Right kidney (tissue), 1 donor: ENCODE results near the gene ANO4.
A peak's percentile ranks its signal among the peaks of the same experiment; 100 is the strongest.
"Not testable (repeated sequence)": the region's sequence is repeated elsewhere in the genome, so short reads cannot be mapped to it uniquely, and the experiment has no call there.

Experiments used
- DNase-seq: peaks from one replicate; pipeline ENCODE4 v3.0.0-alpha.2; 2016

Gene ANO4

DNA sequence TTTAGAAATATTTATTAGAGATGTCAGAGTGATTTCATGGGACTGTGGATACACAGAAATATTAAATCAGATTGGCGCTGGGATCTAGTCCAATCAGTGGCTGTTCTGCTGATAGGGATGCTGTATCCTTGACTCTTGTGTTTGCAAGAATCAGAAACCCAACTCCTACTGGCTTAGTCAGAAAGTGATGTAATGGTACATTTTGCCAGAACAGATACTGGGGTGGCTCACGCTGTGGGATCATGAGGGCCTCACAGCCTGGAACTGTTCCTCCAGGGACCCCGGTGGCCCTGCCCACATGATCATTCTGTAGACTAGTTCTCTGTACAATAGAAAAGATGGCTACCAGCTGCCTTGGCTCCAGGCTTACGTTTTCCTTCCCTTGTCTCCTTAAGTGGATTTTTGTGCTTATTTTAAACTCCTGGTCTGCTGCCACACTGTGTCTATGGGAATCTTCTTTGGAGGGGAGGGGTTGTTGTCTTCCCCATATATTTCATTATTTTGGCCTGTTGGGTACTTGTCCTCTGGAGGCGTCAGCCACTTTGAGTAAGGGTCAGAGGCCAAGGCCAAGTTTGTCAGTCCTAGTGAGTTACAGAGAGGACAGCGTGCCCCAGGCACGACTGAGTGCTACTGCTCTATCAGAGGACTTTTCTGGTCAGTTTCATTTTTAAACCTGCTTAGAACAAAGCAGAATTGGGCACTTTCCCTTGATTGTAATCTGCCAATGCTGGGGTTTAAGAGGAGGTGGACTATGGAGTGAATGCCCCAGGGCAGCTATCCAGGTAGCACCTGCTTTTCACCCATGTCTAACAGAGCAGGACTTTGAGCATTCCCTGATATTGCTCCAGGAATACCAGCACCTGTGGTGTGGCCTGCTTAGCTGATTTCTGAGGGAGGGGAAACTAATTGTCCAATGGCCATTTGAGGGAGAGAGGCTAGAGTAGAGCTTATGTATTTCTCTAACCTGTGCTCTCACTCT lies 251.2 kb downstream of the ANO4 start:
- DNase-seq: no peak

DNA sequence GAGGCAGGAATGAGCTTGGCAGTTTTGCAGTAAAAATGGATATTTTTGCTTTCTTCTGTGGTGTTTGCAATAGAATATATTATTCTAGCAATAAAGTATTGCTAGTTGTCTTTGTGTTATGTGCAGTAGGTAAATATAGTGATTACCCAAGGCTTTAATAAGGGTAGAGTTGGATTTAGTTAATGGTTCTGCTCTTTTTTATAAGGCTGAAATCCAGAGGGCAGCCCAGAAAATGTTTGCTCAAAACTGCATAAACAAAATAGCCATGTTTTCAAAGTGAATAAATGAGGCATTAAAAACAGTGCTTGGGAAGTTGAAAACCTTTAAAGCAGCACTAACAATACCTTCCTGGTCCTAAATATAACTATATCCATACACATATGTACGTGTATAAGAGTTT lies 253.1 kb downstream of the ANO4 start:
- DNase-seq: no peak

GRCh38 chr12:101050631-101051030 lies 256.1 kb downstream of the ANO4 start:
- DNase-seq: no peak

- DNase-seq: no peak
These were observed 256.6 kb downstream of the ANO4 start for GRCh38 chr12:101051151-101051550.

- no peak for DNase-seq
These were observed 257.4 kb downstream of the ANO4 start for GRCh38 chr12:101051901-101052550.

GRCh38 chr12:101053203-101053602 lies 258.6 kb downstream of the ANO4 start:
- no peak for DNase-seq

- DNase-seq: no peak
These were observed 261.4 kb downstream of the ANO4 start for GRCh38 chr12:101055940-101056339.

DNA sequence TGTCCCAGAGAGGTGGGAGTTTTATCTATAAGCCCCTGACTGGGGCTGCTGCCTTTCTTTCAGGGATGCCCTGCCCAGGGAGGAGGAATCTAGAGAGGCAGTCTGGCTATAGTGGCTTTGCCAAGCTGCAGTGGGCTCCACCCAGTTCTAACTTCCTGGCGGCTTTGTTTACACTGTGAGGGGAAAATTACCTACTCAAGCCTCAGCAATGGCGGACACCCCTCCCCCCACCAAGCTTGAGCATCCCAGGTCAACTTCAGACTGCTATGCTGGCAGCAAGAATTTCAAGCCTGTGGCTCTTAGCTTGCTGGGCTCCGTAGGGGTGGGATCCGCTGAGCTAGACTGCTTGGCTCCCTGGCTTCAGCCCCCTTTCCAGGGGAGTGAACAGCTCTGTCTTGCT lies 267.9 kb downstream of the ANO4 start:
- not testable (repeated sequence) for DNase-seq

DNA sequence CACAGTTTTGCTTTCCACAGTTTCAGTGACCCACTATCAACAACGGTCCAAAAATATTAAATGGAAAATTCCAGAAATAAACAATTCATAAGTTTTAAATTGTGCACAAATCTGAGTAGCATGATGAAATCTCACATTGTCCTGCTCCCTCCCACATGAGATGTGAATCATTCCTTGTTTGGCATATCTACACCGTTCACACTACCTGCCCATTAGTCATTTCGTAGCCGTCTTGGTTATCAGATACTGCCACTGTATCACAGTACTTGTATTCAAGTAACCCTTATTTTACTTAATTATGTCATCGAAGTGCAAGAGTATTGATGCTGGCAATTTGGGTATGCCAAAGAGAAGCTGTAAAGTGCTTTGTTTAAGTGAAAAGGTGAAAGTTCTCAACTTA lies 270.1 kb downstream of the ANO4 start:
- DNase-seq: no peak

- DNase-seq: no peak
These were observed 271.9 kb downstream of the ANO4 start for GRCh38 chr12:101066489-101066888.

- DNase-seq: no peak
These were observed 273.8 kb downstream of the ANO4 start for GRCh38 chr12:101068402-101068801.

- DNase-seq: no peak
These were observed 274.3 kb downstream of the ANO4 start for GRCh38 chr12:101068836-101069235.

- no peak for DNase-seq
These were observed 280.5 kb downstream of the ANO4 start for GRCh38 chr12:101074940-101075680.

DNA sequence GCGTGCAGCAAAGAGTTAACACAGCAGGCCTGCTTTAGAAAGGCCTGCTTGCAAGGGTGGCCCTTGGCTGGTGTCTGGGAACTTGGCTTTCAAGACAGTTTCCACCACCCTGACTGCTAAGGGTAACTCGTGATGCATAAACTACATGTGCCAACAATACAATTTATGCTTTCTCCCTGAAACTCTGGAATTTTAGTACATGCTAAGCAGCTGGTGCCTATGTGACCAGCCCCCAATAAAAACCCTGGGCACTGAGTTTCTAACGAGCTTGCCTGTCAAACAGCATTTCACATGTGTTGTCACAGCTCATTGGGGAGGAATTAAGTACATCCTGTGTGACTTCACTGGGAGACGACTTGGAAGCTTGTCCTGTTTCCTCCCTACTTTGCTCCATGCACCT lies 282.3 kb downstream of the ANO4 start:
- no peak for DNase-seq

DNA sequence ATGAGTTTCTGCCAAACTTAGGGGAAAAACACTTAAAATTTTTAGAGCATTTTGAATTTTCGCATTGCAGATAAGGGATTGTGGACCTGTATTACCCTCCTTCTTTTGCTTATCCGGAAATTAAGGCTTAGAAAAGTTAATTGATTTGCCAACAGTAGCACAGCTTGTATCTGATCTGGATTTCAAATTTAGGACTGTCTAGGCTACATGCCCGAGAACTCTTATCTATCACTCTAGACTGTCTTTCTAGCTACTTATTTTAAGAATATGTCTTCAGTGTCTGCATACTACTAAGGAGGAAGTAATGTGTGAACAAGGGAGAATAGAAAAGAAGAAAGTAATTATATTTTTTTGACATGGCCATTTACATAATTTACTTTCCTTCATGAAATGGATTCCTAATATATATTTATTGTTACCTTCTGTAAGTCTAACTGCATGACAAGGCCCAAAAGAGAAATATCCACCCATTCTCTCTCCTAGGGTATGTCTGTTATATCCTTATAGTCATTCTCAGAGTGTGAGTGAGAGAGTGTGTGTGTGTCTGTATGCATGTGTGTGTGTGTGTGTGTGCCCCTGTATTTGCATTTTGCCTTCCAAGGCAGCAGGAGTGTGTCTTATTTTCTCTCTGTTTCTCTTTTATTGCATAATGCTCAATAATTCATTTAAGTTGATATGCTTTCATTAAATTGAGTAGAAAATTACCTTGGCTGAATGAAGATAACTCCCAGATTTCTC lies 283.4 kb downstream of the ANO4 start:
- DNase-seq: no peak

DNA sequence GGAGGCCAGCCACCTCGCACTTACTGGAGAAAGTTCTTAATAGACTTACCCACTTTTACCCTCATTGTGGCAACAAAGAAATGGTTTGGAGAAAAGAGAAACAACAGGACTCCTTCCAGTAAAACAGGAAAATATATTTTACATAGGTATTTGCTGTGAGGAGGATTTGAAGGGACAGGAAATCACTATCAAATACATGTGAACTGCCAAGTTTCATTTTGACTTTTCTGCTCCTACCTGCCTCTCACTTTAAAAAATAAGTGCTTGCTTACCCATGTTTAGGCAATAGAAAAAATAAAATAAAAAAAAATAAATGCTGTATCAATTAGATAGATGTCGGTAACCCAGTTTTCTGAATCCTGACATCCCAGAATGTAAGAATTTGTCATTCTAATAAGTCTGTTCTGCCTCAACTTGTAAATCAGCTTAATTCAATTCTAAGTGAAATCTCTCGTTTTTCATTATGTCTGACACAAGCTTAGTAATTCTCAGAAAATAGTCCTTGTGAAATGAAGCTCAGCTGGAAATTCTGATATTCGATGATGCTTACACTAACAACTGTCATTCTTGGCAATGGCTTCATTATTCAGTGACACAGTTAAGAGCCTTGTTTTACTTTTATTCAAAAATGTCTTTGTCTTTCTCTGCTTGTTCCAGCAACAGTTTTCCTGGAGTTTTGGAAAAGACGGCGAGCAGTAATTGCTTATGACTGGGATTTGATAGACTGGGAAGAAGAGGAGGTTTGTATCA lies 284.1 kb downstream of the ANO4 start:
- no peak for DNase-seq

DNA sequence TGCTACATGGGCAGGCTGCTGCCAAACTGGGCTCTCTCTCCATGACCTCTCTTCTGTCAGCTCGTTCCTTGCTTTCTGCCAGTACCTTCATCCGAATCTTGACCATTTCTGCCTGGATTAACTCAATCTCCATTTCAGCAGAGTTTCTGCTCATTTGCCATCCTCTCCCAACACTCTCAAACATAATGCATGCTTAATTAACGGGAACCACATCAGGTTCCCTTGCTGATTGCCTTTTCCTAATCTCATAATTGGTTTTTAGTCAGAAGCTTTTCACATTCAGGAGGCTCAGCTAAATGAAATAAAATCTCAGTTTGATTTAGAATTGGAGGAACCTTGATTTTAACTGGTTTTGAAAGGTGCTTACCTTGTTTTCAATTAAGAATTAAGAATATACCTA lies 288.1 kb downstream of the ANO4 start:
- no peak for DNase-seq

DNA sequence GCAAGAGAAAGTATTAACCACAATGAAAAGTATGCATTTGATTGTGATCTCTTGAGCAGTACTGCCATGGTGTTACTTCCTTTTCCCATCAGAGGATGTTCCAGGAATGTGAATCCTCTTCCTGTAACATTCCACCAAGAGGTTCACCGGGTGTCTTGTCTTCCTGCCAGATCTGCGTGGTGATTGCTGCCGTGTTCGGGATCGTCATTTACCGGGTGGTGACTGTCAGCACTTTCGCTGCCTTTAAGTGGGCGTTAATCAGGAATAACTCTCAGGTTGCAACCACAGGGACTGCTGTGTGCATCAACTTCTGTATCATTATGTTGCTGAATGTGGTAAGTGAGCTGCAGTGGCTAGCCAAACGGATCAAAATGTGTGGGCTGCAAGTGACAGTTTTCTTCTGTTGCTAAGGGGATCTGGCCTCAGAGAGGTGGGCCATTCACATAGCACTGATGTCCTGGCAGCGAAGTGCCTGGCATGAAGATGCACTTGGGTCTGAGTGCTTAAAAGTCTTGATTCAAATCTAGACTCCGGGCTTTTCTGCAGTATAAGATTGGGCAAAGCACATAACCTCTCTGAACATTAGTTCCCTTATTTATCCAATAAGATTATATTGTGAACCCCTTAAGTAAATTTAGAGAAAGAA lies 292.0 kb downstream of the ANO4 start:
- peak; percentile 31 for DNase-seq

DNA sequence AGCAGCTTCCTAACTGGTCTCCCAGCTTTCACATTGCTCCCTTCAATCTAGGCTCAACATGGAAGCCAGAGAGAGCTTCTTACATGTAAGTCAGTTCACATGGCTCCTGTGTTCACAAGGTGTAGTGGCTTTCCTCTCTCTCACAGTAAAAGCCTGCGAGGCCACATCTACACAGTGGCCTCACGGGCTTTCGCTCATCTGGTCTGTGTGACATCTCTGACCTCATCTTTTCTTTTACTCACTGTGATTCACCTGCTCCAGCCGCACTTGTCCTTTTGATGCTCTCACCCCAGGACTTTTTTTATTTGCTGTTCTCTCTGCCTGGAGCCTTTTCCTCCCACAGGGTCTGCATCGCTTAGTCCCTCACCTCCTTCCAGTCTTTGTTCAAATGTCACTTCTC lies 293.3 kb downstream of the ANO4 start:
- DNase-seq: no peak

DNA sequence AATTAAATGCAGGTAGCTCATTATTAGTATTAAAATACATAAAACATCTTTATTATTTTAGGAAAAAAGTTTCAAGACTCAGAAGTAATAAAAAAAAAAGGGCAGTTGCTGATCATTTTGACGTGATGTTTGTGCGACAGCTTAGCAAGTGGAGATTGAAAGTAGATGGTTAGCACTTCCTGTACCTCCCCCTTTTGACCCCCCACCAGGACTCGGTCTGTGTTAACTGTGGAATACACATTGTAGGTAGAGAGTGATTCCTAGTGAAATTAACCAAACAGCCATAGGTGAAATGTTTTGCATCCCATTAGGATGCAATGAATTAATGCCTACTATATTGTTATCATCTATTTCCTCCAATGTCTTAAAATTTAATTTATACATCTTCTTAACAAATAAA lies 294.7 kb downstream of the ANO4 start:
- no peak for DNase-seq

GRCh38 chr12:101090222-101090621 lies 295.6 kb downstream of the ANO4 start:
- DNase-seq: not testable (repeated sequence)
